Measurements from ENCODE around the gene NCBP2L. TPM values are rescaled to one million over a fixed set of nuclear protein-coding genes. Genes with fewer than 3 reads are reported as not detected.

The NCBP2L gene
- total and polyA plus RNA-seq, 4 donors = 0.02 to 0.24 (median 0.08) TPM; not detected in 1

- H3K4me1 ChIP-seq (ENCODE audit: control insufficient read depth in 4 of 4, insufficient read depth in 4 of 4, low read length in 3 of 4) = peaks cover 2 to 16% (median 6%) of the 10 kb centered on the region in 4 donors
- peaks cover 0 to 2% (median 0%) of the 10 kb centered on the region in 4 donors for H3K36me3 ChIP-seq (ENCODE audit: control insufficient read depth in 4 of 4, insufficient read depth in 3 of 4, low read depth in 1 of 4, low read length in 3 of 4)
- no peak overlapping the region for H3K9ac ChIP-seq (ENCODE audit: low read depth in 1 of 2, low read length in 2 of 2)
- no peak for DNase-seq (ENCODE audit: low spot score)
- no peak for TF ChIP-seq JUND (IDR thresholded peaks at IDR 0.05)
- no peak for TF ChIP-seq CTCF (IDR thresholded peaks at IDR 0.05; ENCODE audit: low read depth, low read length, missing input control)
- no peak for TF ChIP-seq GABPA (IDR thresholded peaks at IDR 0.05 in 1 of 2, conservative IDR thresholded peaks at IDR 0.05 in 1 of 2)
- no peak for TF ChIP-seq YY1 (IDR thresholded peaks at IDR 0.05)
- TF ChIP-seq NR2F2 (IDR thresholded peaks at IDR 0.05) = no peak
- TF ChIP-seq FOXA2 (IDR thresholded peaks at IDR 0.05) = no peak
- TF ChIP-seq EGR1 (IDR thresholded peaks at IDR 0.05; ENCODE audit: low read depth in 2 of 2) = no peak
- TF ChIP-seq HNF4A (conservative IDR thresholded peaks at IDR 0.05) = no peak
- no peak for TF ChIP-seq TAF1 (conservative IDR thresholded peaks at IDR 0.05)
- no peak for TF ChIP-seq ATF3 (IDR thresholded peaks at IDR 0.05)
- TF ChIP-seq ZBTB33 (IDR thresholded peaks at IDR 0.05) = no peak
- TF ChIP-seq REST (IDR thresholded peaks at IDR 0.05) = no peak
- no peak for TF ChIP-seq FOXA1 (IDR thresholded peaks at IDR 0.05)
- no peak for TF ChIP-seq SP1 (IDR thresholded peaks at IDR 0.05)
- TF ChIP-seq RAD21 (IDR thresholded peaks at IDR 0.05) = no peak
- H3K9me3 ChIP-seq (ENCODE audit: control insufficient read depth in 4 of 4, low read length in 3 of 4) = no peaks in the 10 kb centered on the region
- no peak overlapping the region for H3K27ac ChIP-seq (ENCODE audit: low read depth in 1 of 2, low read length in 2 of 2)
- WGBS = 97% methylated on average over 7 of the region's 7 CpGs
- H3K27me3 ChIP-seq (ENCODE audit: control insufficient read depth in 4 of 4, insufficient read depth in 4 of 4, low read length in 3 of 4) = no peaks in the 10 kb centered on the region
- H3K4me3 ChIP-seq (ENCODE audit: low read depth in 1 of 3, low read length in 3 of 3) = no peak overlapping the region
Observed at GRCh38 chrX:107769581-107770317, 7.8 kb upstream of the NCBP2L start.

GRCh38 chrX:107773206-107773605 is 4.3 kb upstream of the NCBP2L start:
- Histone ChIP-seq H3K4me1 (ENCODE audit: control insufficient read depth in 4 of 4, insufficient read depth in 4 of 4, low read length in 3 of 4) (peaks cover 2 to 25% (median 14%) of the 10 kb centered on the region in 4 donors), H3K9ac (ENCODE audit: low read depth in 1 of 2, low read length in 2 of 2) (no peak overlapping the region), H3K36me3 (ENCODE audit: control insufficient read depth in 4 of 4, insufficient read depth in 3 of 4, low read depth in 1 of 4, low read length in 3 of 4) (peaks cover 0 to 2% (median 0%) of the 10 kb centered on the region in 4 donors), H3K27me3 (ENCODE audit: control insufficient read depth in 4 of 4, insufficient read depth in 4 of 4, low read length in 3 of 4) (no peaks in the 10 kb centered on the region), H3K27ac (ENCODE audit: low read depth in 1 of 2, low read length in 2 of 2) (no peak overlapping the region), H3K4me3 (ENCODE audit: low read depth in 1 of 3, low read length in 3 of 3) (no peak overlapping the region), H3K9me3 (ENCODE audit: control insufficient read depth in 4 of 4, low read length in 3 of 4) (no peaks in the 10 kb centered on the region)
- DNase-seq (ENCODE audit: low spot score) = no peak
- WGBS = 80% methylated on average over 8 of the region's 8 CpGs
- TF ChIP-seq RAD21 (IDR thresholded peaks at IDR 0.05) = no peak
- TF ChIP-seq RXRA (IDR thresholded peaks at IDR 0.05) = no peak
- TF ChIP-seq NR2F2 (IDR thresholded peaks at IDR 0.05) = no peak
- TF ChIP-seq ATF3 (IDR thresholded peaks at IDR 0.05) = no peak
- no peak for TF ChIP-seq ZBTB33 (IDR thresholded peaks at IDR 0.05)
- TF ChIP-seq FOXA2 (IDR thresholded peaks at IDR 0.05) = no peak
- TF ChIP-seq HNF4A (conservative IDR thresholded peaks at IDR 0.05) = no peak
- TF ChIP-seq EGR1 (IDR thresholded peaks at IDR 0.05; ENCODE audit: low read depth in 2 of 2) = no peak
- no peak for TF ChIP-seq CTCF (IDR thresholded peaks at IDR 0.05; ENCODE audit: low read depth, low read length, missing input control)
- TF ChIP-seq FOXA1 (IDR thresholded peaks at IDR 0.05) = no peak
- no peak for TF ChIP-seq JUND (IDR thresholded peaks at IDR 0.05)
- TF ChIP-seq TAF1 (conservative IDR thresholded peaks at IDR 0.05) = no peak
- TF ChIP-seq MAX (IDR thresholded peaks at IDR 0.05) = no peak
- no peak for TF ChIP-seq SP1 (IDR thresholded peaks at IDR 0.05)
- no peak for TF ChIP-seq YY1 (IDR thresholded peaks at IDR 0.05)

Measured in liver (tissue), 9 donors.